Parathyroid adenoma (tissue), 2 donors: ENCODE data around the gene GSG1L.

ENCODE experiments used
- H2AFZ ChIP-seq: fragments of 300-600 bp; sonication (generic); one replicate; pipeline ENCODE4 v1.7.0; 2017; ENCODE audit warnings: antibody characterized with exemption, mild to moderate bottlenecking
- H3K27ac ChIP-seq: fragments of 300-600 bp; sonication (generic); one replicate; pipeline ENCODE4 v1.7.0; 2017
- H3K27me3 ChIP-seq: fragments of 300-600 bp; sonication (generic); one replicate; pipeline ENCODE4 v1.7.0; 2017; ENCODE audit warnings: low read length; ENCODE audit not compliant: control insufficient read depth, insufficient read depth
- H3K36me3 ChIP-seq: fragments of 300-600 bp; sonication (generic); one replicate; pipeline ENCODE4 v1.7.0; 2017; ENCODE audit warnings: low read length; ENCODE audit not compliant: control insufficient read depth, insufficient read depth
- H3K4me1 ChIP-seq: fragments of 300-600 bp; sonication (generic); one replicate; pipeline ENCODE4 v1.7.0; 2017; ENCODE audit warnings: control low read depth
- H3K4me2 ChIP-seq: fragments of 300-600 bp; sonication (generic); one replicate; pipeline ENCODE4 v1.7.0; 2017; ENCODE audit warnings: low read length
- H3K4me3 ChIP-seq: fragments of 300-600 bp; sonication (generic); one replicate; pipeline ENCODE4 v1.7.0; 2017; ENCODE audit warnings: low read depth, low read length
- H3K79me2 ChIP-seq: fragments of 300-600 bp; sonication (generic); one replicate; pipeline ENCODE4 v1.7.0; 2017; ENCODE audit warnings: control low read depth
- H3K9ac ChIP-seq: fragments of 300-600 bp; sonication (generic); one replicate; pipeline ENCODE4 v1.7.0; 2017; ENCODE audit warnings: mild to moderate bottlenecking
- H3K9me3 ChIP-seq: fragments of 300-600 bp; sonication (generic); one replicate; pipeline ENCODE4 v1.7.0; 2017; ENCODE audit warnings: low read length; ENCODE audit not compliant: control insufficient read depth
- CTCF ChIP-seq: fragments of 300-600 bp; sonication (generic); IDR thresholded peaks from one replicate; pipeline ENCODE4 v1.7.0; 2017; ENCODE audit warnings: antibody characterized with exemption, mild to moderate bottlenecking
- donor health status: primary hyperparathyroidism.

Gene GSG1L

GRCh38 chr16:27960619-27961295 lies 102.8 kb downstream of the GSG1L start:
- H2AFZ ChIP-seq: no peak overlapping the region
- no peak overlapping the region for H3K27ac ChIP-seq
- H3K4me2 ChIP-seq: no peak overlapping the region
- TF ChIP-seq CTCF: no peak
- H3K9ac ChIP-seq: no peak overlapping the region
- no peaks in the 10 kb centered on the region for H3K27me3 ChIP-seq
- no peaks in the 10 kb centered on the region for H3K36me3 ChIP-seq
- H3K79me2 ChIP-seq: no peaks in the 10 kb centered on the region
- H3K4me3 ChIP-seq: no peak overlapping the region
- H3K9me3 ChIP-seq: no peaks in the 10 kb centered on the region
- H3K4me1 ChIP-seq: no peaks in the 10 kb centered on the region

DNA sequence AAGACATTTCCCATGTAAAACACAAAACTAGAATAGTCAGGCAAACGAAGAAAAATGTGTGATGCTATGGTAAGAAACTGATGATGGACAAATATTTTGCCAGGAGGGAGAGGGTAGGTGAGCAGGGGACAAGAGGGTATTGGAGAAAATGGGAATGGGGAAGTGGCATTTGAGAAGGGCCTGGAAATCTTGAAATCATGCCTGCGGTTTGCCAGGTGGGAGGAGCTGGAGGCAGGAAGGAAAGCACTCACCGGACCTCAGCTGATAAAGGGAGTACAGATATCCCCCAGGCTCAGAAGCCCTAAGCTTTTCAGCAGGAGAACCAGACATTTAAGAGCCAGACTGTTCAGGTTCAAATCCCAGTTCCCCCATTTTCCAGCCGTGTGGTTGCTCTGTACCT lies 103.6 kb downstream of the GSG1L start:
- H3K4me1 ChIP-seq: no peaks in the 10 kb centered on the region

DNA sequence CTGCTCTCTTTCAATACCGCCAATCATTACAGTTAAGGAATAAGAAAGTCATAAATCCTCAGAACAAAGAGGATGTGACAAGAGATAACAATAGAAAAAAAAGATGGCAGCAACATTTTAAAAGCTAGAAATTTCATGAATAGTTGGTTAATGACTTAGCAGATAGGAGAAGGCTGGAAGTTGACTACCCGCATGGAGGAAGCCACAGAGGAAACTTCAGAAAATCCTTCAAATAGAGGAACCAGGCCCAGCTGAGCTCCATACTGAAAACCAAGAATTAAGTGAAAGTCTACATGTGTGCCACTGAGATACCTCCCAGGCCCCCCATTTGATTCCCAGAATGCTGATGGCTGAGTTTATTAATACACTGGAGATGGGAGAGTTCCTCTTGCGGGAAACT lies 109.3 kb downstream of the GSG1L start:
- no peaks in the 10 kb centered on the region for H3K79me2 ChIP-seq
- H3K9me3 ChIP-seq: no peaks in the 10 kb centered on the region
- H3K27me3 ChIP-seq: no peaks in the 10 kb centered on the region
- H3K9ac ChIP-seq: no peak overlapping the region
- no peak overlapping the region for H3K4me2 ChIP-seq
- no peaks in the 10 kb centered on the region for H3K4me1 ChIP-seq
- no peak overlapping the region for H3K4me3 ChIP-seq
- no peak overlapping the region for H3K27ac ChIP-seq
- H2AFZ ChIP-seq: no peak overlapping the region
- no peaks in the 10 kb centered on the region for H3K36me3 ChIP-seq
- no peak for TF ChIP-seq CTCF

More for the DNA sequence above, 103.6 kb downstream of the GSG1L start:
- Histone ChIP-seq H3K27ac (no peak overlapping the region), H3K79me2 (no peaks in the 10 kb centered on the region), H3K27me3 (no peaks in the 10 kb centered on the region), H3K36me3 (no peaks in the 10 kb centered on the region), H3K4me3 (no peak overlapping the region), H2AFZ (no peak overlapping the region), H3K4me2 (no peak overlapping the region), H3K9ac (no peak overlapping the region), H3K9me3 (no peaks in the 10 kb centered on the region)
- TF ChIP-seq CTCF: no peak

- no peak overlapping the region for H3K4me2 ChIP-seq
- no peak overlapping the region for H3K4me3 ChIP-seq
- H3K4me1 ChIP-seq: no peaks in the 10 kb centered on the region
- H3K27me3 ChIP-seq: no peaks in the 10 kb centered on the region
- H3K36me3 ChIP-seq: no peaks in the 10 kb centered on the region
- no peaks in the 10 kb centered on the region for H3K79me2 ChIP-seq
- no peak overlapping the region for H3K9ac ChIP-seq
- H3K27ac ChIP-seq: no peak overlapping the region
- H3K9me3 ChIP-seq: no peaks in the 10 kb centered on the region
- no peak overlapping the region for H2AFZ ChIP-seq
- no peak for TF ChIP-seq CTCF
These were observed 110.7 kb downstream of the GSG1L start for GRCh38 chr16:27952811-27953210.

GRCh38 chr16:27951489-27952120 lies 111.9 kb downstream of the GSG1L start:
- Histone ChIP-seq H3K27me3 (no peaks in the 10 kb centered on the region), H3K9me3 (no peaks in the 10 kb centered on the region), H3K9ac (no peak overlapping the region), H3K4me3 (no peak overlapping the region), H3K79me2 (no peaks in the 10 kb centered on the region), H2AFZ (no peak overlapping the region), H3K4me2 (no peak overlapping the region), H3K36me3 (no peaks in the 10 kb centered on the region), H3K4me1 (no peaks in the 10 kb centered on the region), H3K27ac (no peak overlapping the region)
- no peak for TF ChIP-seq CTCF
